Measurements from ENCODE around the gene ERAL1.
"Not testable (repeated sequence)": the region's sequence is repeated elsewhere in the genome, so short reads cannot be mapped to it uniquely, and the experiment has no call there.

ERAL1 gene

GRCh38 chr17:28853295-28853694 is 1.5 kb upstream of the ERAL1 start:
- no peak for DNase-seq (ENCODE audit: low read depth)

- DNase-seq (ENCODE audit: low read depth) = no peak
Measured at GRCh38 chr17:28855336-28855679, 492 bp downstream of the ERAL1 start.

- DNase-seq (ENCODE audit: low read depth) = no peak
Measured at GRCh38 chr17:28856028-28856574, 1.3 kb downstream of the ERAL1 start.

- no peak for DNase-seq (ENCODE audit: low read depth)
Measured at GRCh38 chr17:28857905-28858800, 3.3 kb downstream of the ERAL1 start.

- no peak for DNase-seq (ENCODE audit: low read depth)
Measured at GRCh38 chr17:28858801-28859355, 4.1 kb downstream of the ERAL1 start.

GRCh38 chr17:28860363-28860808 is 5.6 kb downstream of the ERAL1 start:
- no peak for DNase-seq (ENCODE audit: low read depth)

GRCh38 chr17:28861393-28862203 is 6.8 kb downstream of the ERAL1 start:
- no peak for DNase-seq (ENCODE audit: low read depth)

- no peak for DNase-seq (ENCODE audit: low read depth)
Measured at GRCh38 chr17:28862561-28862960, 7.7 kb downstream of the ERAL1 start.

GRCh38 chr17:28863953-28864352 is 9.1 kb downstream of the ERAL1 start:
- DNase-seq (ENCODE audit: low read depth) = no peak

GRCh38 chr17:28864991-28865849 is 10.4 kb downstream of the ERAL1 start:
- DNase-seq (ENCODE audit: low read depth) = no peak

GRCh38 chr17:28865946-28866752 is 11.3 kb downstream of the ERAL1 start:
- DNase-seq (ENCODE audit: low read depth) = no peak

GRCh38 chr17:28867276-28867675 is 12.5 kb downstream of the ERAL1 start:
- no peak for DNase-seq (ENCODE audit: low read depth)

GRCh38 chr17:28871056-28871579 is 16.3 kb downstream of the ERAL1 start:
- no peak for DNase-seq (ENCODE audit: low read depth)

- DNase-seq (ENCODE audit: low read depth) = no peak
Measured at GRCh38 chr17:28873839-28874238, 19.0 kb downstream of the ERAL1 start.

GRCh38 chr17:28874750-28875149 is 19.9 kb downstream of the ERAL1 start:
- DNase-seq (ENCODE audit: low read depth) = no peak

- no peak for DNase-seq (ENCODE audit: low read depth)
Measured at GRCh38 chr17:28875848-28876550, 21.2 kb downstream of the ERAL1 start.

GRCh38 chr17:28877150-28877711 is 22.4 kb downstream of the ERAL1 start:
- not testable (repeated sequence) for DNase-seq (ENCODE audit: low read depth)

- DNase-seq (ENCODE audit: low read depth) = no peak
Measured at GRCh38 chr17:28878158-28878910, 23.5 kb downstream of the ERAL1 start.

- no peak for DNase-seq (ENCODE audit: low read depth)
Measured at GRCh38 chr17:28878981-28879380, 24.2 kb downstream of the ERAL1 start.

Data from T-helper 22 cell (primary cell).